HL-60 (cell line): ENCODE data around the gene FASTKD2.

Experiments
- SPI1 ChIP-seq: IDR thresholded peaks from 2 replicates; pipeline ENCODE4 v1.6.1; 2012; ENCODE audit warnings: low read depth, mild to moderate bottlenecking, borderline replicate concordance
- TF ChIP-seq, protein P1 (sequence below): IDR thresholded peaks from one replicate; pipeline ENCODE4 v1.5.1; 2011; ENCODE audit warnings: low read length, control low read depth, inconsistent platforms; ENCODE audit not compliant: insufficient read depth

DNA sequence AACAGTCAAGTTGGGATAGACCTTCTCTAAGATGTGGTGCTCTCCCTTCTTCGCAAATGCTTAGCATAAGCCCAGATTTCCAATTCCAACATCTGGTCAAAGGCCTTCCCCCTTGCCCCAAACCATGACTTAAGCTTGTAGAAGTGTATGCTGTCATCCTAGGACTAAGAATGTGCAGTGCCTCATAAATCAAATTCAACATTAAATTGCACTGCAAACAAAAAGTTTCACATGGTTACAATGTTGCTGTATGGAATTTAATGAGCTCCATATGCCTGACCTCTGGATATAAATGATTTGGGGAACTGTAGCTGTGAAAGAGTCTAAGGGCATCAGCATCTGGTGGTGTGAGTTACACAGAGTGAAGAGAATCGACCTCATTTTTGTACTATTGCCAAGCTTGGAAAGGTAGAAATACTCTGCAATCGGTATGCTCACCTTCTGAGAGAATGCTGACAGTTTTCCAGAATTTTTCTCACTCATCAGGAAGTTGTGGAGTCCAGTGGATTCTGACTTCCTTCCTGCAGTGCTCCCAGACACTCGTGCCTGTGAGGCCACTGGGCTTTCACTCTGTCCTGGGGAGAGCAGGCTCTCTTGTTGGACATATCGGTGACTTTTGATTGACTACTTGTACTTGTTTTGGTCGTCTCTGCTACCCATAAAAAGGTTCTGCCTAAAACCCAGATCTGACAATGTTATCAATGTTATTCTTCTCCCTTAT is 40.6 kb downstream of the FASTKD2 start:
- TF ChIP-seq, protein P1, sequence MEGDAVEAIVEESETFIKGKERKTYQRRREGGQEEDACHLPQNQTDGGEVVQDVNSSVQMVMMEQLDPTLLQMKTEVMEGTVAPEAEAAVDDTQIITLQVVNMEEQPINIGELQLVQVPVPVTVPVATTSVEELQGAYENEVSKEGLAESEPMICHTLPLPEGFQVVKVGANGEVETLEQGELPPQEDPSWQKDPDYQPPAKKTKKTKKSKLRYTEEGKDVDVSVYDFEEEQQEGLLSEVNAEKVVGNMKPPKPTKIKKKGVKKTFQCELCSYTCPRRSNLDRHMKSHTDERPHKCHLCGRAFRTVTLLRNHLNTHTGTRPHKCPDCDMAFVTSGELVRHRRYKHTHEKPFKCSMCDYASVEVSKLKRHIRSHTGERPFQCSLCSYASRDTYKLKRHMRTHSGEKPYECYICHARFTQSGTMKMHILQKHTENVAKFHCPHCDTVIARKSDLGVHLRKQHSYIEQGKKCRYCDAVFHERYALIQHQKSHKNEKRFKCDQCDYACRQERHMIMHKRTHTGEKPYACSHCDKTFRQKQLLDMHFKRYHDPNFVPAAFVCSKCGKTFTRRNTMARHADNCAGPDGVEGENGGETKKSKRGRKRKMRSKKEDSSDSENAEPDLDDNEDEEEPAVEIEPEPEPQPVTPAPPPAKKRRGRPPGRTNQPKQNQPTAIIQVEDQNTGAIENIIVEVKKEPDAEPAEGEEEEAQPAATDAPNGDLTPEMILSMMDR: no peak
- no peak for TF ChIP-seq SPI1
